ENCODE measurements around the gene KIF1C.

KIF1C gene

GRCh38 chr17:4987767-4988567 lies 9.8 kb upstream of the KIF1C start:
- no peak for DNase-seq (ENCODE audit: low read depth)
- TF ChIP-seq CTCF (IDR thresholded peaks at IDR 0.05; ENCODE audit: insufficient read depth, low read depth, low read length, missing control alignments), result no peak
- peak overlapping the region; percentile 73 for H3K4me3 ChIP-seq (ENCODE audit: low read length)

GRCh38 chr17:4994081-4994595 lies 3.6 kb upstream of the KIF1C start:
- no peak overlapping the region for H3K4me3 ChIP-seq (ENCODE audit: low read length)
- no peak for TF ChIP-seq CTCF (IDR thresholded peaks at IDR 0.05; ENCODE audit: insufficient read depth, low read depth, low read length, missing control alignments)
- no peak for DNase-seq (ENCODE audit: low read depth)

GRCh38 chr17:4998027-4998731 lies 429 bp downstream of the KIF1C start:
- H3K4me3 ChIP-seq (ENCODE audit: low read length), result peak overlapping the region; percentile 95
- no peak for DNase-seq (ENCODE audit: low read depth)
- TF ChIP-seq CTCF (IDR thresholded peaks at IDR 0.05; ENCODE audit: insufficient read depth, low read depth, low read length, missing control alignments), result no peak

- peak overlapping the region; percentile 95 for H3K4me3 ChIP-seq (ENCODE audit: low read length)
- peak; percentile 41 for DNase-seq (ENCODE audit: low read depth)
- no peak for TF ChIP-seq CTCF (IDR thresholded peaks at IDR 0.05; ENCODE audit: insufficient read depth, low read depth, low read length, missing control alignments)
Measured at GRCh38 chr17:4998732-4999429, 1.1 kb downstream of the KIF1C start.

GRCh38 chr17:4999430-5000093 lies 1.8 kb downstream of the KIF1C start:
- TF ChIP-seq CTCF (IDR thresholded peaks at IDR 0.05; ENCODE audit: insufficient read depth, low read depth, low read length, missing control alignments), result no peak
- H3K4me3 ChIP-seq (ENCODE audit: low read length), result peak overlapping the region; percentile 95
- DNase-seq (ENCODE audit: low read depth), result no peak

GRCh38 chr17:5000237-5000639 lies 2.5 kb downstream of the KIF1C start:
- DNase-seq (ENCODE audit: low read depth), result no peak
- no peak overlapping the region for H3K4me3 ChIP-seq (ENCODE audit: low read length)
- TF ChIP-seq CTCF (IDR thresholded peaks at IDR 0.05; ENCODE audit: insufficient read depth, low read depth, low read length, missing control alignments), result no peak
